ENCODE measurements around the gene IER5.

IER5 gene

GRCh38 chr1:181116819-181117390, 28.4 kb downstream of the IER5 start:
- DNase-seq: no peak

GRCh38 chr1:181117648-181118449, 29.3 kb downstream of the IER5 start:
- no peak for DNase-seq

- DNase-seq: no peak
These were observed 30.8 kb downstream of the IER5 start for GRCh38 chr1:181119093-181119989.

GRCh38 chr1:181120924-181121323, 32.4 kb downstream of the IER5 start:
- DNase-seq: no peak

GRCh38 chr1:181121498-181121897, 33.0 kb downstream of the IER5 start:
- no peak for DNase-seq

GRCh38 chr1:181122222-181122621, 33.7 kb downstream of the IER5 start:
- DNase-seq: no peak

GRCh38 chr1:181123173-181123572, 34.7 kb downstream of the IER5 start:
- no peak for DNase-seq

- no peak for DNase-seq
These were observed 35.8 kb downstream of the IER5 start for GRCh38 chr1:181124291-181124751.

GRCh38 chr1:181126289-181126688, 37.8 kb downstream of the IER5 start:
- no peak for DNase-seq

GRCh38 chr1:181126871-181127587, 38.5 kb downstream of the IER5 start:
- peak; percentile 65 to 72 for DNase-seq

- DNase-seq: no peak
These were observed 39.5 kb downstream of the IER5 start for GRCh38 chr1:181127898-181128453.

GRCh38 chr1:181128592-181129497, 40.3 kb downstream of the IER5 start:
- no peak for DNase-seq

- DNase-seq: no peak
These were observed 41.5 kb downstream of the IER5 start for GRCh38 chr1:181129771-181130606.

GRCh38 chr1:181131255-181131941, 42.9 kb downstream of the IER5 start:
- no peak for DNase-seq

GRCh38 chr1:181133441-181133951, 45.0 kb downstream of the IER5 start:
- DNase-seq: peak; percentile 86 to 89

GRCh38 chr1:181133969-181134418, 45.5 kb downstream of the IER5 start:
- DNase-seq: no peak

GRCh38 chr1:181134543-181135436, 46.3 kb downstream of the IER5 start:
- DNase-seq: peak; percentile 61 to 89

- peak; percentile 34 to 78 for DNase-seq
These were observed 46.9 kb downstream of the IER5 start for GRCh38 chr1:181135437-181135731.

Measured in NCI-H526 (cell line).